LNCAP (cell line): ENCODE results near the gene CACNA1H.

Experiments
- TF ChIP-seq, protein P1 (sequence below): fragments of 450-650 bp; IDR thresholded peaks from 2 replicates; pipeline ENCODE4 v1.5.1; 2017; ENCODE audit warnings: mild to moderate bottlenecking

Gene CACNA1H

DNA sequence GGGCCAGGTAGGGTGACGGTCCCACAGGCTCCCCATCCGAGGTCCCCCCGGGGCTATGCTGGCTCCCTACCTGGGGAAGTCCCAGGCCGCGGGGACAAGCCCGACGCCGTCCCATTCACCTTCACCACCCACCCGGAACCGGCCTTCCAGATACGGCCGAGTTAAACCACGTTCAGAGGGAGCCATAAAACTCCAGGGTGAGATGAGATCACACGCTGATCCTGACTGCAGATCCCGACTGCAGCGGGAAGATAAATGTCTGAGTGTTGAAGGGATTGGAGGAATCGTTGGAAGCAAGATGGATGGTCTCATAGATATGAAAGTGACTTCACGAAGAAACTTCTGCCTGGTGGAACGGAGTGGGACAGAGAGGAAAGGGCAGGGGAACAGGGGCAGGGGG lies 43.3 kb upstream of the CACNA1H start:
- TF ChIP-seq, protein P1, sequence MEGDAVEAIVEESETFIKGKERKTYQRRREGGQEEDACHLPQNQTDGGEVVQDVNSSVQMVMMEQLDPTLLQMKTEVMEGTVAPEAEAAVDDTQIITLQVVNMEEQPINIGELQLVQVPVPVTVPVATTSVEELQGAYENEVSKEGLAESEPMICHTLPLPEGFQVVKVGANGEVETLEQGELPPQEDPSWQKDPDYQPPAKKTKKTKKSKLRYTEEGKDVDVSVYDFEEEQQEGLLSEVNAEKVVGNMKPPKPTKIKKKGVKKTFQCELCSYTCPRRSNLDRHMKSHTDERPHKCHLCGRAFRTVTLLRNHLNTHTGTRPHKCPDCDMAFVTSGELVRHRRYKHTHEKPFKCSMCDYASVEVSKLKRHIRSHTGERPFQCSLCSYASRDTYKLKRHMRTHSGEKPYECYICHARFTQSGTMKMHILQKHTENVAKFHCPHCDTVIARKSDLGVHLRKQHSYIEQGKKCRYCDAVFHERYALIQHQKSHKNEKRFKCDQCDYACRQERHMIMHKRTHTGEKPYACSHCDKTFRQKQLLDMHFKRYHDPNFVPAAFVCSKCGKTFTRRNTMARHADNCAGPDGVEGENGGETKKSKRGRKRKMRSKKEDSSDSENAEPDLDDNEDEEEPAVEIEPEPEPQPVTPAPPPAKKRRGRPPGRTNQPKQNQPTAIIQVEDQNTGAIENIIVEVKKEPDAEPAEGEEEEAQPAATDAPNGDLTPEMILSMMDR, result no peak

DNA sequence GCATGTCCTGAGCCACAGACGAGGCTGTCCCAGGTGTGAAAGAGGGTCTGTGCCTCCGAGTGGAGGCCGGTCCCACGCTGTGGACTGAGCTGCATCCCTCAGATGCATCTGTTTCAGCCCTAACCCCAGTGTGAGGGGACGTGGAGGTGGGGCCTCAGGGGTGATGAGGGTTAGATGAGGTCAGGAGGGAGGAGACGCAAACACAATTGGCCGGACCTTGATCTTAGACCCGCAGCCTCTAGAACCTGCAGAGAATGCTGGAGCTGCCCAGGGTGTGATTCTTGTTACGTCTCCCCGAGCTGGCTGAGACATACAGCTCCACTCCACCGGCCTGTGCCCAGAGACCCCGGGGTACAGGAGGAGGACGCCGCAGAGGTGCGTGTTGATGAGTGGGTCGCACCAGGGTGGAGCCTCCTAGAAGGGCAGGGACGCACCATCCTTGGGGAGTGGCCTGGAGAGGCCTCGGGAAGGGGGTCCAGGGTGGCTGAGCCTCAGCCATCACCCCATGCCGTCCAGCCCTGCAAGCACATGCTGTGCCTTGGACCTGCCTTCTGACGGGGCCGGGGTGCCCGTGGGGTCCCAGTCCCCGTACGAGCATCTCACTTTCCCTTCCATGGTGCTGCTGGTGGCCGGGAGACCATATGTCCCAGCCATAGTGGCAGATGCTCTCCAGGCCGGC lies 40.3 kb upstream of the CACNA1H start:
- TF ChIP-seq, protein P1, result no peak

DNA sequence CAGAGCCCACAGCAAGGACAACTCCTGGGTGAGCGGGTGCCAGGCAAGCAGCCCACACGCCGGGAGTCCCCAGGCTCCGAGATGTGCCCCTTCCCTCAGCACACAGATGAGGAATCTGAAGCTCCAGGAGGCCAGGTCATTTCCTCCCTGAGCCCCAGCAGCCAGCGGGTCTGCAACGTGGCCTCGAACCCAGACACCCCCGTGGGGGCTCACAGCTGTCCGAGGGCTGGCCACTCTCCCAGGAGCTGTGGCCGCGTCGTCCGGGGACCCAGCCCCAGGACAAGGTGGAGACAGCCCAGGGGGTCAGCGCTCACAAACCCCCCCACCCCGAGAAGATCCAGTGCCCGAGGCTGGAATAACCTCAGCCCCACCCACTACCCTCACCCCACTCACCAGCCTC lies 39.4 kb upstream of the CACNA1H start:
- TF ChIP-seq, protein P1, result no peak

DNA sequence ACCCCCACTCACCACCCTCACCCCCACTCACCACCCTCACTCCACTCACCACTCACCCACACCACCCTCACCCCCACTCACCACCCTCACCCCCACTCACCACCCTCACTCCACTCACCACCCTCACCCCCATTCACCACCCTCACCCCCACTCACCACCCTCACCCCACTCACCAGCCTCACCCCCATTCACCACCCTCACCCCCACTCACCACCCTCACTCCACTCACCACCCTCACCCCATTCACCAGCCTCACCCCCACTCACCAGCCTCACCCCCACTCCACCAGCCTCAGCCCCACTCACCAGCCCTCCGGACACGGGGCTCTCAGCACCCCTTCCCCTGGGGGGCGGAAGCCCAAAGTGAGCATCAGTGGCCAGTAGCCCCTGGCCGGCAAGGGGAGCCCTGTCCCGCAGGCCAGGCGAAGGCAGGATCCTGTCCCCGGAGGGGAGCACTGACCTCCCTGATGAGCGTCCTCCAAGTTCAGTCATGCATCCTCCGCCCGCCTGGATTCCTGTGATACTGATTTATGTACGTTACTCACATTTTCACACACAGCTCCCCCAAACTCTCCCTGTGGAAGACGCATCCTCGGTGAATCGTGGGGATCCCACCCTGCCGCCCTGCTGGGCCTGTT lies 38.9 kb upstream of the CACNA1H start:
- TF ChIP-seq, protein P1, result no peak

DNA sequence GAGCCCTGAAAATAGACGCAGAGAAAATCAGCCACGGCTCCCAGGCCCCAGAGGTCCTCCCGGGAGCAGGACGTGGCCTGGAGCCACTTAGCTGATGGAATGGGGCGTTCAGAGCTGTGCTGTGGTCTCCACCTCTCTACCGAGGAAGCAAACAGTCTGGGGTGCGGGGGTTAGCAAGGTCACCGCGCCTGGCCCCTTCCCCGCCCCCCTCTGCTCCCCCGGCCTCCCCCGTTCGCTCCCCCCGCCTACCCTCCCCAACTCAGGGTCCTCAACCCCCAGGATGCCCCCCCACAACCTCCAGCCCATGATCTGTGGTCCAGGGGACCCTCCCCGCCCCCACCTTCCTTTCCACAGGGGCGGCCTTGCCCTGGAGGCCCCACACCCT lies 36.2 kb upstream of the CACNA1H start:
- TF ChIP-seq, protein P1, result no peak

DNA sequence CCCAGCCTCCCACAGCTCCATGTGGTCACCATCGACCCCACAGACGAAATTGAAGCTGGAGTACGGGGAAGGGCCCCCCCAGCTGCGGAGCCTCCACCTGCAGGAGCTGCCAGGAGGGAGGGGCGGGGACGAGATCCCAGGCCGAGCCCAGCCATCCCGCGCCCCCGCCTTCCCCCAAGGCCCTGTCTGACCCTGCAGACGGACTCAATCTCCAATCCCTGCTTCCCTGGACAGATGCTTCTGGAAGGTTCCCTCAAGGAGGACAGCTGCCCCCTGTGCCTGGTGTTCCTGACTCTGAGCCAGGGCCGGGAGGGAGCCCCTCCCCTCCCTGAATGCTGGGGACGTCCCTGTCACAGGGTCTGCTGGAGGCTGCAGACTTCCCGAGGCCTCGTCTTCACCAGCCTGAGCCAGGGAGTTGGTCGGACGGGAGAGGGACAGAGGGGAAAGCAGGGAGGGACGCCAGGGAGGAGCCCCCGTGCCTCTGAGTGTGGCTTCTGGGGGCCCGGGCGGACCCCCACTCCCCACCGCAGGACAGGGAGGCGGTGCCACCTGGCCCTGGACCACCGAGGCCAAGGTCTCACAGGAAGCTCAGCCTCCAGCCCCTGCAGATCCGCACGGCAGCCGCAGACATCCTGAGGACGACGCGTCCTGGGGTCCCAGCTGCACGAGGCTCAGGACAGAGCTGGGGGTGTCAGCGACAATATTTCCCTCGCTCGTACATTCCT lies 35.6 kb upstream of the CACNA1H start:
- TF ChIP-seq, protein P1, result no peak

DNA sequence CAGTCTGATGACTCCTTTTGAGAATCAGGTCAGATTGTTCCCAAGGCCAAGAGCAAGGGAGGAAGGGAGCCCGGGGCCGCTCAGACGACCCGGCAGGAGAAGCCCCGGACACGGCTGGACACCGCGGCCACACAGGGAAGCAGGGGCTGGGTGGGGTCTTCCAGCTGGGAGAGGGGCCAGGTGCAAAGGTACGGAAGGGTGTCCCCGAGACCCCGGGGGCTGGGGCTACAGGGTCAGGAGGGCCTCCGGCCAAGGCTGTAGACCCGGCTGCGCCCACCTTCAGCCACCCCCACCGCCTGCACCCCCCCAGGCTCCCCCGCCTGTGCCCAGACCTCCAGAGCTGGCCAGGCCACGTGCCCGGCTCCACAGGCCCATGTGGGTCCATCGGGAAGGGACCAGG lies 35.0 kb upstream of the CACNA1H start:
- TF ChIP-seq, protein P1, result no peak
